Heart left ventricle (tissue), 16 donors: ENCODE data around the gene NDRG3. TPM values are rescaled to one million over a fixed set of nuclear protein-coding genes. Genes with fewer than 3 reads are reported as not detected.
"Not testable (repeated sequence)": the region's sequence is repeated elsewhere in the genome, so short reads cannot be mapped to it uniquely, and the experiment has no call there.

Experiments used
- ATAC-seq, 4 donors: fragments of 200-7000 bp; cut with Tn5 transposase; one replicate each; pipeline ENCODE4 v1.9.1; 2020 to 2022; ENCODE audit warnings: moderate library complexity in 4 of 4, mild to moderate bottlenecking in 3 of 4, moderate number of reproducible peaks in 1 of 4
- DNase-seq, 5 donors: peaks; one replicate each; pipeline ENCODE4 v3.0.0-alpha.2; 2020
- H3K27ac ChIP-seq, 12 donors: fragments of 200-600 bp; sonication (generic) in 4 of 12; one replicate each; pipeline versions ENCODE4 v1.5.0 to v1.8.0; 2016 to 2022; ENCODE audit warnings: mild to moderate bottlenecking in 2 of 12
- H3K27me3 ChIP-seq, 9 donors: fragments of 200-600 bp; sonication (generic) in 2 of 9; one replicate each; pipeline versions ENCODE4 v1.5.1 to v1.8.0; 2016 to 2022; ENCODE audit warnings: mild to moderate bottlenecking in 3 of 9
- H3K36me3 ChIP-seq, 9 donors: fragments of 200-600 bp; sonication (generic) in 2 of 9; one replicate each; pipeline versions ENCODE4 v1.5.0 to v1.8.0; 2018 to 2022; ENCODE audit warnings: mild to moderate bottlenecking in 2 of 9
- H3K4me1 ChIP-seq, 12 donors: fragments of 200-600 bp; sonication (generic) in 4 of 12; one replicate each; pipeline versions ENCODE4 v1.5.0 to v1.8.0; 2016 to 2022; ENCODE audit warnings: mild to moderate bottlenecking in 3 of 12
- H3K4me3 ChIP-seq, 12 donors: fragments of 200-600 bp; sonication (generic) in 4 of 12; one replicate each; pipeline versions ENCODE4 v1.5.0 to v1.8.0; 2017 to 2022; ENCODE audit warnings: mild to moderate bottlenecking in 9 of 12, moderate library complexity in 4 of 12
- H3K9me3 ChIP-seq, 12 donors: fragments of 200-600 bp; sonication (generic) in 4 of 12; one replicate each; pipeline versions ENCODE4 v1.5.0 to v1.8.0; 2016 to 2022; ENCODE audit warnings: mild to moderate bottlenecking in 1 of 12
- POLR2A ChIP-seq, 2 donors: fragments of 450-650 bp; IDR thresholded peaks; one replicate each; pipeline ENCODE4 v1.6.1; 2017; ENCODE audit warnings: antibody characterized with exemption in 2 of 2, mild to moderate bottlenecking in 2 of 2, moderate library complexity in 2 of 2
- WGBS, 4 donors: extraction: QIAGEN DNeasy Blood & Tissue Kit in 2 of 4; methylation state at CpG; one replicate each; pipeline versions ENCODE4 v1.1.5 to v1.1.7; 2013 to 2018; 5-methylcytosine and 5-hydroxymethylcytosine counted together
- intact Hi-C, 10 donors: fragments of 100-400 bp; cut with DNase I; formaldehyde crosslinking; loops; one replicate each; pipeline versions ENCODE4 v1.11.1 to v1.14.2; 2022
- polyA plus RNA-seq, 2 donors: library from polyadenylated mRNA; stranded (reverse); fragments of 200-250 nt; gene quantifications; one replicate each; pipeline ENCODE4 v1.2.3, GENCODE V29; 2013
- total RNA-seq, 9 donors: library from RNA; depleted of rRNA in 2 of 9; stranded (reverse); fragments of >200 nt in 2 of 9; fragmentation: NEBNext Ultra II Directional in 3 of 9; extraction: Animal tissue kit (Norgen Biotek cat#: 25700) in 3 of 9; gene quantifications; one replicate each; pipeline versions ENCODE4 v1.1.0 to v1.2.4, GENCODE V29; 2016 to 2023
- TF ChIP-seq, protein P1 (sequence below), 12 donors: fragments of 200-600 bp; sonication (generic) in 4 of 12; IDR thresholded peaks; one replicate each; pipeline versions ENCODE4 v1.5.0 to v1.8.0; 2018 to 2022; ENCODE audit warnings: antibody characterized with exemption in 12 of 12, mild to moderate bottlenecking in 5 of 12
- donor health status: ischemic (EF 13 %, LVEDD 7.1; RV severe dilation, severe dysfunction).
- donor health status: healthy with polysubstance abuse.
- donor health status: DM: no; HTN: yes; CAD: no.
- donor health status: DM: no; HTN: no; CAD: no.
- donor health status: ischemic (EF 25% LVEDD 6.9; RV normal size, moderate dysfunction).
- donor health status: ischemic (EF 25% LVEDD 5.7; RV mildly dilated, moderate dysfunction).
- donor health status: healthy.
- donor health status: DM: yes; HTN: yes; CAD: no.
- donor health status: ischemic (EF 35%, LVEDD 5.7; RV mildly dilated, moderate dysfunction).
- donor health status: nonischemic (EF 11% LVEDD 7.7; RV severe dilation, severe dysfunction).
- donor health status: DM: yes; HTN: yes; CAD: no.
- donor health status: PGD.
- donor health status: ischemic (EF 29% LVEDD 5.4; RV normal size, mild dysfunction).
- donor health status: nonischemic (EF 23%, LVEDD 6.1; RV moderate dilation, normal function).

The NDRG3 gene
- total and polyA plus RNA-seq, 11 donors, result 17.3 to 34.8 (median 29.9) TPM

DNA sequence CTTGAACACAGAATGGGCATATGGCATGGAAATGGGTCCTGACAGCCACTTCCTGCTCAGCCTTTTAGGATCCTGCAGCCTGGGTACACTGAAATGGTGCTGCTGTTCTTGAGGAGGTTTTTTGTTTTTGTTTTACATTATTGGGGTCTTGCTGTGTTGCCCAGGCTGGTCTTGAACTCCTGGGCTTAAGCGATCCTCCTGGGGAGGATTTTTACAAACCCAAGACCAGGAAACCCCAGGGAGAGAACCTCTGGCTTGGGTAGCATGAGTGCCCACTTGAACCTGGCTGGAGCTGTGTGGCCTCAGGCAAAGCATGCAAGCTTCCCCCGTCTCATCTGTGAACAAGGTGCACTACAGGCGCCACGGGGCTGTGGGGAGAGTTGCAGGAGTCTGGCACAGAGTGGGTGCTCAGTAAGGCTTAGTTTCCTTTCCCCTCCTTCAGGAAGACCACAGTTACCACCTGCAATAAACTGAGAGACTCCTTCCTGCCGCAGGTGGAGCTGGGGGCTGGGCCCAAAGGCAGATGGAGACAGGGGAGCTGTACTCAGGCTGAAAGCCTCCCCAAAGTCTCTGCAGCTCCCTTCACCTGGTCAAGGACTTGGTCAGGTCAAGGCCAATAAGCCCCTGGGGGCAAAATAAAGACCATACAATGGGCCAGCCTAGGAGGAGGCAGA, 101.7 kb downstream of the NDRG3 start:
- ATAC-seq (peak in 1 of 4 donors; percentile 7), DNase-seq (no peak)
- intact Hi-C loops, result no loop called here
- TF ChIP-seq, protein P1, sequence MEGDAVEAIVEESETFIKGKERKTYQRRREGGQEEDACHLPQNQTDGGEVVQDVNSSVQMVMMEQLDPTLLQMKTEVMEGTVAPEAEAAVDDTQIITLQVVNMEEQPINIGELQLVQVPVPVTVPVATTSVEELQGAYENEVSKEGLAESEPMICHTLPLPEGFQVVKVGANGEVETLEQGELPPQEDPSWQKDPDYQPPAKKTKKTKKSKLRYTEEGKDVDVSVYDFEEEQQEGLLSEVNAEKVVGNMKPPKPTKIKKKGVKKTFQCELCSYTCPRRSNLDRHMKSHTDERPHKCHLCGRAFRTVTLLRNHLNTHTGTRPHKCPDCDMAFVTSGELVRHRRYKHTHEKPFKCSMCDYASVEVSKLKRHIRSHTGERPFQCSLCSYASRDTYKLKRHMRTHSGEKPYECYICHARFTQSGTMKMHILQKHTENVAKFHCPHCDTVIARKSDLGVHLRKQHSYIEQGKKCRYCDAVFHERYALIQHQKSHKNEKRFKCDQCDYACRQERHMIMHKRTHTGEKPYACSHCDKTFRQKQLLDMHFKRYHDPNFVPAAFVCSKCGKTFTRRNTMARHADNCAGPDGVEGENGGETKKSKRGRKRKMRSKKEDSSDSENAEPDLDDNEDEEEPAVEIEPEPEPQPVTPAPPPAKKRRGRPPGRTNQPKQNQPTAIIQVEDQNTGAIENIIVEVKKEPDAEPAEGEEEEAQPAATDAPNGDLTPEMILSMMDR (IDR thresholded peaks at IDR 0.05), result no peak
- no peak for TF ChIP-seq POLR2A (IDR thresholded peaks at IDR 0.05)
- Histone ChIP-seq H3K4me3 (peak overlapping the region in 1 of 12 donors; percentile 54), H3K27me3 (no peaks in the 10 kb centered on the region), H3K9me3 (no peaks in the 10 kb centered on the region), H3K27ac (peak overlapping the region in 1 of 12 donors; percentile 65), H3K4me1 (peaks cover 0 to 11% (median 0%) of the 10 kb centered on the region in 12 donors), H3K36me3 (no peaks in the 10 kb centered on the region)
- WGBS, 4 donors, result 74 to 87% (median 83%) methylated on average over 3 to 5 of the region's 5 CpGs

DNA sequence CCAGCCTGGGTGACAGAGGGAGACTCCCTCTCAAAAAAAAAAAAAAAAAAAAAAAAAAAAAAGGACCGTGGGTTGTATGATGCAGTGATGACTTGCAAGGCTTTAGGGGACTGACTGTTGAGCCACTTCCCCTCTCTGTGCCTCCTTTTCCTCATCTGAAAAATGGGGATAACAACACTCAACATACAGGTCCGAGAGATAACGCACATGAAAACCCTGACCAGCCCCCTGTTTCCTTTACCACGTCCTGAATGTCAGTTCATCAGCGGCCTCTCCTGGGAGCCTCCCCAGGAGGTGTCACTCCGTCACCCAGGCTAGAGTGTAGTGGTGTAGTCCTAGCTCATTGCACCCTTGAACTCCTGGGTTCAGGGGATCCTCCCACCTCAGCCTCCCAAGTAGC, 103.8 kb downstream of the NDRG3 start:
- no peak overlapping the region for H3K27ac ChIP-seq
- H3K36me3 ChIP-seq, result no peaks in the 10 kb centered on the region
- H3K9me3 ChIP-seq, result no peaks in the 10 kb centered on the region
- no peak overlapping the region for H3K4me3 ChIP-seq
- H3K27me3 ChIP-seq, result no peaks in the 10 kb centered on the region
- intact Hi-C loops, result no loop called here
- DNase-seq (no peak), ATAC-seq (no peak)
- 75 to 81% (median 78%) methylated on average over 6 of the region's 6 CpGs for WGBS, 4 donors
- H3K4me1 ChIP-seq, result peaks cover 0 to 11% (median 0%) of the 10 kb centered on the region in 12 donors
- TF ChIP-seq POLR2A (IDR thresholded peaks at IDR 0.05), result no peak
- TF ChIP-seq, protein P1 (IDR thresholded peaks at IDR 0.05), result no peak

DNA sequence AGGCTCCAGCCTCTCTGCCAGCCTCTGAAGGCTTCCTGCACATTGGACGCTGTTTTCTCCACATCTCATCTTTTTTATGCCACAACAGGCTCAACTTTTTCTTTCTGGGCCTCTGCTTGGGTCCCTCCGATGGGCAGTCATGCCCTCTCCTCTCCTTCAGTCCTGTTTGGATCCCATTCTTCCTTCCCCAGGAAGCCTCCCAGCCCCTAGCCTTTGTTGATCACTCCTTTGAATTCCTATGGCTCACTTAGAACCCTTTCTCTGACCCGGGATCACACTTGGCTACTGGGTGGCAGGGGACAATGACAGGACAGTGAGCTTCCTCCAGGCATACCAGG, 104.4 kb downstream of the NDRG3 start:
- TF ChIP-seq, protein P1 (IDR thresholded peaks at IDR 0.05), result no peak
- TF ChIP-seq POLR2A (IDR thresholded peaks at IDR 0.05), result no peak
- Histone ChIP-seq H3K36me3 (no peaks in the 10 kb centered on the region), H3K9me3 (no peaks in the 10 kb centered on the region), H3K4me1 (peaks cover 0 to 8% (median 0%) of the 10 kb centered on the region in 12 donors), H3K27ac (no peak overlapping the region), H3K27me3 (no peaks in the 10 kb centered on the region), H3K4me3 (no peak overlapping the region)
- no peak for DNase-seq
- intact Hi-C loops, result no loop called here
- no peak for ATAC-seq
- 82 to 87% (median 85%) methylated on average over 3 of the region's 3 CpGs for WGBS, 4 donors

DNA sequence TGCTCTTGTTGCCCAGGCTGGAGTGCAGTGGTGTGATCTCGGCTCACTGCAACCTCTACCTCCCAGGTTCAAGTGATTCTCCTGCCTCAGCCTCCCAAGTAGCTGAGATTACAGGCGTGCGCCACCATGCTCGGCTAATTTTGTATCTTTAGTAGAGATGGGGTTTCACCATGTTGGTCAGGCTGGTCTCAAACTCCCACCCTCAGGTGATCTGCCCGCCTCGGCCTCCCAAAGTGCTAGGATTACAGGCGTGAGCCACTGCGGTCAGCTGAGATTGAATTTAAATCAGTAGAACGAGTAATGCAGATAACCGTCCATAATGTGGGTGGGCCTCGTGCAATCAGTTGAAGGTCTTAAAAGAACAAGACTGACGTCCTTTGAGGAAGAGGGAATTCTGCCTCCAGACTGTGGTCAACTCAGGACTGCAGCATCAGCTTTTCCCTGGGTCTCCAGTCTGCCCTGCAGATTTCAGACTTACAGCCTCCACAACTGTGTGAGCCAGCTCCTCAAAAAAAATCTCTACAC, 107.0 kb downstream of the NDRG3 start:
- intact Hi-C loops, H3K36me3 ChIP-seq, DNase-seq, H3K9me3 ChIP-seq, ATAC-seq, H3K4me1 ChIP-seq, H3K27me3 ChIP-seq, H3K4me3 ChIP-seq, H3K27ac ChIP-seq: not testable (repeated sequence)
- WGBS, 4 donors, result 91 to 98% (median 94%) methylated on average over 12 of the region's 12 CpGs

DNA sequence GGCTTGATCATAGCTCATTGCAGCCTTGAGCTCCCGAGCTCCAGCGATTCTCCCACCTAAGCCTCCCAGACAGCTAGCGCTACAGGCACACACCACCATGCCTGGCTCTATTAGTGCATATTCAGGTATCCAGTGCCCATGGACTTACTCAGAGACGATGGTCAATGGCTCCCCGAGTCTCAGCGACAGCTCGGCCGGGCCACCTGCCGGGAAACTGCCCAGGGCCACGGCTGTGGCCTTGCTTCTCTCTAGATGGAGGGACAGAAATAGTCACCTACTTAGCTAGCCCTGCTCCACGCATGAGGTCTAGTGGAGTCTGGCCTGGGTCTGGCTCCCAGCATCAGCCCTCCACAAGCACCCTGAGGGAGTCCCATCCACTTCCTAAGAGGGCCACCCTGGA, 111.5 kb downstream of the NDRG3 start:
- H3K4me1 ChIP-seq, result peaks cover 0 to 15% (median 0%) of the 10 kb centered on the region in 12 donors
- H3K27me3 ChIP-seq, result no peaks in the 10 kb centered on the region
- DNase-seq (no peak), ATAC-seq (no peak)
- peaks cover 0 to 3% (median 0%) of the 10 kb centered on the region in 9 donors for H3K36me3 ChIP-seq
- no peaks in the 10 kb centered on the region for H3K9me3 ChIP-seq
- H3K4me3 ChIP-seq, result no peak overlapping the region
- 90 to 95% (median 94%) methylated on average over 11 of the region's 11 CpGs for WGBS, 4 donors
- intact Hi-C loops, result no loop called here
- TF ChIP-seq, protein P1 (IDR thresholded peaks at IDR 0.05), result no peak
- no peak for TF ChIP-seq POLR2A (IDR thresholded peaks at IDR 0.05)
- H3K27ac ChIP-seq, result no peak overlapping the region
